MM.1S (cell line): ENCODE results near the gene ZNF217.
"Not testable (repeated sequence)": the region's sequence is repeated elsewhere in the genome, so short reads cannot be mapped to it uniquely, and the experiment has no call there.

ENCODE experiments used
- EZH2 ChIP-seq: fragments of 300-600 bp; sonication (generic); optimal IDR thresholded peaks from 2 replicates; pipeline ENCODE3; 2017; ENCODE audit warnings: low read depth, mild to moderate bottlenecking, antibody characterized with exemption, low read length, mixed read lengths
- TF ChIP-seq, protein P1 (sequence below): fragments of 300-600 bp; sonication (generic); IDR thresholded peaks from 2 replicates; pipeline ENCODE4 v1.5.1; 2016; ENCODE audit warnings: antibody characterized with exemption, low read length, mixed read lengths

DNA sequence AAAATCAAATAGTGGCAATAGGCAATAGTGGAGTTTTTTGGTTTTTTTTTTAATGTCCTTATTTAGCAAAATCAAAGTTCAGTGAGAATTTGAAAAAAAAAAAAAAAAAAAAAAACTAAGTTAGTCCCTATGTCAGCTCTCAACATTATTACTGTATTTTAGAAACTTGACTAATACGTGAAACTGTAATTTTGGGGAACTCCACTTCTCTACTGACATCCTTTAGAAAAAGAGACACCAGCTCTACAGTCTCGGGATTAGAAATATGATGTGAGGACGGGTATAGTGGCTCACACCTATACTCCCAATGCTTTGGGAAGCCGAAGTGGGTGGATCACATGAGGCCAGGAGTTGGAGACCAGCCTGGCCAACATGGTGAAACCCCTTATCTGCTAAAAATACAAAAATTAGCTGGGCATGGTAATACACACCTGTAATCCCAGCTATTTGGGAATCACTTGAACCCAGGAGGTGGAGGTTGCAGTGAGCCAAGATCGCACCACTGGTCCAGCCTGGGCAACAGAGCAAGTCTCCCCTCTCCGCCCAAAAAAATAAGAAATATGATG is 8.6 kb downstream of the ZNF217 start:
- TF ChIP-seq, protein P1, sequence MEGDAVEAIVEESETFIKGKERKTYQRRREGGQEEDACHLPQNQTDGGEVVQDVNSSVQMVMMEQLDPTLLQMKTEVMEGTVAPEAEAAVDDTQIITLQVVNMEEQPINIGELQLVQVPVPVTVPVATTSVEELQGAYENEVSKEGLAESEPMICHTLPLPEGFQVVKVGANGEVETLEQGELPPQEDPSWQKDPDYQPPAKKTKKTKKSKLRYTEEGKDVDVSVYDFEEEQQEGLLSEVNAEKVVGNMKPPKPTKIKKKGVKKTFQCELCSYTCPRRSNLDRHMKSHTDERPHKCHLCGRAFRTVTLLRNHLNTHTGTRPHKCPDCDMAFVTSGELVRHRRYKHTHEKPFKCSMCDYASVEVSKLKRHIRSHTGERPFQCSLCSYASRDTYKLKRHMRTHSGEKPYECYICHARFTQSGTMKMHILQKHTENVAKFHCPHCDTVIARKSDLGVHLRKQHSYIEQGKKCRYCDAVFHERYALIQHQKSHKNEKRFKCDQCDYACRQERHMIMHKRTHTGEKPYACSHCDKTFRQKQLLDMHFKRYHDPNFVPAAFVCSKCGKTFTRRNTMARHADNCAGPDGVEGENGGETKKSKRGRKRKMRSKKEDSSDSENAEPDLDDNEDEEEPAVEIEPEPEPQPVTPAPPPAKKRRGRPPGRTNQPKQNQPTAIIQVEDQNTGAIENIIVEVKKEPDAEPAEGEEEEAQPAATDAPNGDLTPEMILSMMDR: not testable (repeated sequence)
- TF ChIP-seq EZH2: not testable (repeated sequence)
